SK-N-SH (cell line): Measurements from ENCODE around the gene YY1. TPM values are rescaled to one million over a fixed set of nuclear protein-coding genes. Genes with fewer than 3 reads are reported as not detected.

Source experiments
- CTCF ChIA-PET: fragments of 300-600, 350-600 bp; formaldehyde crosslinking; extraction: SDS; loops from one replicate; lab custom pipeline; 2021; lab: Yijun Ruan, JAX
- POLR2A ChIA-PET: fragments of 350-600 bp; sonication (Branson Sonifier 250); formaldehyde crosslinking; extraction: SDS; loops from one replicate; lab custom pipeline; 2020; ENCODE audit warnings: antibody characterized with exemption, inconsistent platforms; lab: Yijun Ruan, JAX
- DNase-seq: peaks from one replicate; pipeline ENCODE4 v3.0.0; 2012
- H2AFZ ChIP-seq: fragments of 200-600 bp; sonication (generic); 2 replicates; pipeline ENCODE4 v1.8.1; 2016; ENCODE audit warnings: antibody characterized with exemption, mild to moderate bottlenecking, low read depth
- H3F3A ChIP-seq: fragments of 200-600 bp; sonication (generic); replicated peaks from 2 replicates; pipeline ENCODE3; 2016; ENCODE audit warnings: antibody characterized with exemption, mild to moderate bottlenecking; ENCODE audit not compliant: insufficient read depth
- H3K27ac ChIP-seq, 2 experiments: fragments of 200-500 bp in 1 of 2; fragments of 200-600 bp in 1 of 2; sonication (Bioruptor generic) in 1 of 2; sonication (generic), shearing (Covaris generic) in 1 of 2; 2 replicates each; pipeline versions ENCODE4 v1.5.1 to v1.6.1; 2014 to 2016; ENCODE audit warnings: low read depth in 2 of 2, inconsistent platforms in 1 of 2, low read length in 1 of 2, mild to moderate bottlenecking in 1 of 2, mixed read lengths in 1 of 2
- H3K27me3 ChIP-seq: fragments of 200-600 bp; sonication (generic), shearing (Covaris generic); 2 replicates; pipeline ENCODE4 v1.6.1; 2016; ENCODE audit warnings: mixed run types; ENCODE audit not compliant: insufficient read depth
- H3K36me3 ChIP-seq, 2 experiments: fragments of 200-500 bp in 1 of 2; fragments of 200-600 bp in 1 of 2; sonication (Bioruptor generic) in 1 of 2; sonication (generic) in 1 of 2; replicated peaks in 1 of 2; 2 replicates each; pipeline versions ENCODE3 to v1.5.1; 2014 to 2016; ENCODE audit warnings: low read length in 1 of 2, mild to moderate bottlenecking in 1 of 2; ENCODE audit not compliant: insufficient read depth in 2 of 2, control insufficient read depth in 1 of 2
- H3K4me1 ChIP-seq, 2 experiments: fragments of 200-500 bp in 1 of 2; fragments of 200-600 bp in 1 of 2; sonication (Bioruptor generic) in 1 of 2; sonication (generic), shearing (Covaris generic) in 1 of 2; 2 replicates each; pipeline versions ENCODE4 v1.5.1 to v1.6.1; 2014 to 2016; ENCODE audit warnings: low read depth in 1 of 2, low read length in 1 of 2, mixed run types in 1 of 2; ENCODE audit not compliant: insufficient read depth in 2 of 2, control insufficient read depth in 1 of 2
- H3K4me2 ChIP-seq: fragments of 200-600 bp; sonication (generic), shearing (Covaris generic); 2 replicates; pipeline ENCODE4 v1.6.1; 2017; ENCODE audit warnings: mixed run types
- H3K4me3 ChIP-seq, 2 experiments: fragments of 200-500 bp in 1 of 2; fragments of 200-600 bp in 1 of 2; sonication (Bioruptor generic) in 1 of 2; sonication (generic), shearing (Covaris generic) in 1 of 2; 2 replicates each; pipeline versions ENCODE4 v1.5.1 to v1.8.1; 2014 to 2016; ENCODE audit warnings: low read depth in 2 of 2, inconsistent platforms in 1 of 2, low read length in 1 of 2, mild to moderate bottlenecking in 1 of 2, mixed read lengths in 1 of 2, moderate library complexity in 1 of 2
- H3K79me2 ChIP-seq: fragments of 200-600 bp; sonication (generic); 2 replicates; pipeline ENCODE4 v1.8.1; 2017; ENCODE audit warnings: mild to moderate bottlenecking; ENCODE audit not compliant: insufficient read depth
- H3K9ac ChIP-seq: fragments of 200-600 bp; sonication (generic); 2 replicates; pipeline ENCODE4 v1.6.1; 2017; ENCODE audit warnings: mixed run types
- H3K9me2 ChIP-seq: fragments of 200-600 bp; sonication (generic); 2 replicates; pipeline ENCODE4 v1.6.1; 2017; ENCODE audit warnings: mixed run types
- H3K9me3 ChIP-seq: fragments of 200-600 bp; sonication (generic); 2 replicates; pipeline ENCODE4 v1.6.1; 2017; ENCODE audit warnings: mixed run types, mild to moderate bottlenecking, moderate library complexity
- H4K20me1 ChIP-seq: fragments of 200-600 bp; sonication (generic); 2 replicates; pipeline ENCODE4 v1.6.1; 2017; ENCODE audit warnings: mild to moderate bottlenecking, mixed run types; ENCODE audit not compliant: insufficient read depth
- CHD2 ChIP-seq: fragments of 150-350 bp; IDR thresholded peaks from 2 replicates; pipeline ENCODE4 v1.6.1; 2018; ENCODE audit warnings: low read length; ENCODE audit not compliant: partially characterized antibody
- EP300 ChIP-seq, 2 experiments: IDR thresholded peaks; 2 replicates each; pipeline versions ENCODE4 v1.4.0 to v1.6.1; 2012; ENCODE audit warnings: borderline replicate concordance in 1 of 2, low read depth in 1 of 2, low read length in 1 of 2
- FOXJ3 ChIP-seq: sonication (generic); formaldehyde crosslinking; IDR thresholded peaks from 2 replicates; pipeline ENCODE4 v1.5.1; 2020; ENCODE audit warnings: mild to moderate bottlenecking, missing genetic modification reagents
- GATA2 ChIP-seq: sonication (generic); formaldehyde crosslinking; IDR thresholded peaks from 2 replicates; pipeline ENCODE4 v1.5.0; 2020; ENCODE audit warnings: mild to moderate bottlenecking, missing genetic modification reagents
- JUND ChIP-seq: IDR thresholded peaks from 2 replicates; pipeline ENCODE4 v1.4.0; 2012
- NRF1 ChIP-seq: IDR thresholded peaks from 2 replicates; pipeline ENCODE4 v1.6.1; 2012; ENCODE audit warnings: low read depth, mild to moderate bottlenecking, low read length
- POLR2AphosphoS5 ChIP-seq: IDR thresholded peaks from 2 replicates; pipeline ENCODE4 v1.6.1; 2012; ENCODE audit warnings: low read depth, low read length
- SMC3 ChIP-seq: IDR thresholded peaks from 2 replicates; pipeline ENCODE4 v1.6.1; 2012; ENCODE audit warnings: low read depth, low read length, improper control_type of control experiment
- TCF12 ChIP-seq: IDR thresholded peaks from 2 replicates; pipeline ENCODE4 v1.4.0; 2012
- TEAD4 ChIP-seq: IDR thresholded peaks from 2 replicates; pipeline ENCODE4 v1.4.0; 2012; ENCODE audit warnings: mild to moderate bottlenecking, borderline replicate concordance; ENCODE audit not compliant: insufficient read depth
- WGBS: methylation state at CpG from one replicate; pipeline ENCODE4 v1.1.6; 2017; ENCODE audit warnings: low lambda C conversion rate; 5-methylcytosine and 5-hydroxymethylcytosine counted together
- polyA plus RNA-seq, 3 experiments: library from polyadenylated mRNA; depleted of rRNA; stranded (reverse); fragments of >200 nt; gene quantifications; 2 replicates each; pipeline ENCODE4 v1.2.3, GENCODE V29; 2012
- TF ChIP-seq, protein P1 (sequence below): IDR thresholded peaks from 2 replicates; pipeline ENCODE4 v1.6.1; 2012; ENCODE audit warnings: mild to moderate bottlenecking, low read depth, low read length, moderate library complexity
- TF ChIP-seq, protein P2 (sequence below): IDR thresholded peaks from 2 replicates; pipeline ENCODE4; 2012

The YY1 gene
- polyA plus RNA-seq, 1 of the 3 experiments (the other 2 are of a cell fraction) = 18.1 TPM

DNA sequence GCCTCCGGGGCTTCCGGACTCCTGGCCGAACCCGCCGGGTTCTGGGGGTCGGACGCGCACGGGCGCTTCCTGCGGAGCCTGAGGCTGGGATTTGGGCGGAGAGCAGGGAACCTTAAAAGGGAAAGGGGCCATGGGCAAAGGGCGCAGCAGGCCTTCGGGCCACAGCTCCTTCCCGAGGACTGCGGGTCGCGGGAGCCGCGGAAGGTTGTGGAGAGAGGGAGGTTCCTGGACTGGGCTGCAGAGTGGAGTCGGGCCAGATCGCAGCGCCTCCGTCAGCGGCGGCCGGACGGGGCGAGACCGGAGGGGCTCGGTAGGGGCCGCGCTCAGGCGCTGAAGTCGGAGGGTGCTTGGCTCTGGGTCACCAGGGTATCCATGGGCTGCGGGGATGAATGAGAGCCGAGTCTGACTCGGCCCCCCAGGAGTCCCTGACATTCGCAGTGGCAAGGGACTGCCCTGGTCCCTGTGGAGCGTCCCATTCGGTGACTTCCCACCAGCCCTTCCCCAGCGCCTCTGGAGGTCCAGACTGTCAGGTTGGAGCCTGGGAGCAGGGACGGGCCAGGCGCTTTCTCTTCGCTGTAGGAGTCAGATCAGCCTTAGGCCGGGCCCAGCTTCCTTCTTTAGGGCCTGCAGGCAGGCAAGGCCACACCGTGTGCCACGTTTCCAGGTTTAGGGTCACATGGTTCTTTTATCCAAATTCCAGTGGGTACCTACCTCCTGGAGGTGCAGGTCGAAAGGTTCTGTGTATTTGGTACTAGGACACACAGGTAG lies 68.2 kb downstream of the YY1 start:
- Histone ChIP-seq H3K79me2 (peaks cover 36% of the 10 kb centered on the region; the same call in 1 of the 2 replicates), H2AFZ (peak overlapping the region; percentile 91; the same call in 1 of the 2 replicates)
- DNase-seq = peak; percentile 78
- POLR2A ChIA-PET = interaction anchor here (1.3 to 1.7 kb wide), 2 partner anchors 17 to 68 kb away, joined by 4 to 6 read pairs; partner anchors contain the start of gene WDR25
- TF ChIP-seq CHD2 (no peak), TCF12 (no peak), NRF1 (no peak), POLR2AphosphoS5 (no peak), SMC3 (no peak), GATA2 (no peak), JUND (no peak), EP300 (IDR thresholded peaks at IDR 0.05; ENCODE audit: borderline replicate concordance in 1 of 2, low read depth in 1 of 2, low read length in 1 of 2) (no peak; a peak in 1 of 4 replicates), TEAD4 (no peak), FOXJ3 (CRISPR knock-in tag) (no peak)
- TF ChIP-seq, protein P1, sequence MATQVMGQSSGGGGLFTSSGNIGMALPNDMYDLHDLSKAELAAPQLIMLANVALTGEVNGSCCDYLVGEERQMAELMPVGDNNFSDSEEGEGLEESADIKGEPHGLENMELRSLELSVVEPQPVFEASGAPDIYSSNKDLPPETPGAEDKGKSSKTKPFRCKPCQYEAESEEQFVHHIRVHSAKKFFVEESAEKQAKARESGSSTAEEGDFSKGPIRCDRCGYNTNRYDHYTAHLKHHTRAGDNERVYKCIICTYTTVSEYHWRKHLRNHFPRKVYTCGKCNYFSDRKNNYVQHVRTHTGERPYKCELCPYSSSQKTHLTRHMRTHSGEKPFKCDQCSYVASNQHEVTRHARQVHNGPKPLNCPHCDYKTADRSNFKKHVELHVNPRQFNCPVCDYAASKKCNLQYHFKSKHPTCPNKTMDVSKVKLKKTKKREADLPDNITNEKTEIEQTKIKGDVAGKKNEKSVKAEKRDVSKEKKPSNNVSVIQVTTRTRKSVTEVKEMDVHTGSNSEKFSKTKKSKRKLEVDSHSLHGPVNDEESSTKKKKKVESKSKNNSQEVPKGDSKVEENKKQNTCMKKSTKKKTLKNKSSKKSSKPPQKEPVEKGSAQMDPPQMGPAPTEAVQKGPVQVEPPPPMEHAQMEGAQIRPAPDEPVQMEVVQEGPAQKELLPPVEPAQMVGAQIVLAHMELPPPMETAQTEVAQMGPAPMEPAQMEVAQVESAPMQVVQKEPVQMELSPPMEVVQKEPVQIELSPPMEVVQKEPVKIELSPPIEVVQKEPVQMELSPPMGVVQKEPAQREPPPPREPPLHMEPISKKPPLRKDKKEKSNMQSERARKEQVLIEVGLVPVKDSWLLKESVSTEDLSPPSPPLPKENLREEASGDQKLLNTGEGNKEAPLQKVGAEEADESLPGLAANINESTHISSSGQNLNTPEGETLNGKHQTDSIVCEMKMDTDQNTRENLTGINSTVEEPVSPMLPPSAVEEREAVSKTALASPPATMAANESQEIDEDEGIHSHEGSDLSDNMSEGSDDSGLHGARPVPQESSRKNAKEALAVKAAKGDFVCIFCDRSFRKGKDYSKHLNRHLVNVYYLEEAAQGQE = no peak
- TF ChIP-seq, protein P2, sequence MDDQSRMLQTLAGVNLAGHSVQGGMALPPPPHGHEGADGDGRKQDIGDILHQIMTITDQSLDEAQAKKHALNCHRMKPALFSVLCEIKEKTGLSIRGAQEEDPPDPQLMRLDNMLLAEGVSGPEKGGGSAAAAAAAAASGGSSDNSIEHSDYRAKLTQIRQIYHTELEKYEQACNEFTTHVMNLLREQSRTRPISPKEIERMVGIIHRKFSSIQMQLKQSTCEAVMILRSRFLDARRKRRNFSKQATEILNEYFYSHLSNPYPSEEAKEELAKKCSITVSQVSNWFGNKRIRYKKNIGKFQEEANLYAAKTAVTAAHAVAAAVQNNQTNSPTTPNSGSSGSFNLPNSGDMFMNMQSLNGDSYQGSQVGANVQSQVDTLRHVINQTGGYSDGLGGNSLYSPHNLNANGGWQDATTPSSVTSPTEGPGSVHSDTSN = no peak
- TF ChIP-seq, all 33 proteins: peak for 0
- Histone ChIP-seq H3F3A (no peaks in the 10 kb centered on the region), H4K20me1 (peaks cover 27% of the 10 kb centered on the region), H3K36me3 (no peaks in the 10 kb centered on the region), H3K27ac (peak overlapping the region; percentile 13 to 81; a peak in 3 of 4 replicates), H3K9ac (peak overlapping the region; percentile 90), H3K9me2 (no peaks in the 10 kb centered on the region), H3K27me3 (no peaks in the 10 kb centered on the region), H3K4me2 (peak overlapping the region; percentile 99), H3K9me3 (no peaks in the 10 kb centered on the region), H3K4me1 (peaks cover 0 to 30% of the 10 kb centered on the region in 2 experiments; a peak in 2 of 4 replicates), H3K4me3 (peak overlapping the region; percentile 87 to 90)
- CTCF ChIA-PET = interaction anchor here (0.6 to 2.4 kb wide), 3 partner anchors 67 to 76 kb away, joined by 3 to 12 read pairs (median 3); no protein-coding TSS in a partner anchor
- WGBS = 20% methylated on average over 9 of the region's 49 CpGs
